ENCODE measurements around the gene PIK3CA.
"Not testable (repeated sequence)": the region's sequence is repeated elsewhere in the genome, so short reads cannot be mapped to it uniquely, and the experiment has no call there.

PIK3CA gene

GRCh38 chr3:179200790-179201189, 52.6 kb downstream of the PIK3CA start:
- DNase-seq (ENCODE audit: low spot score), result no peak

- DNase-seq (ENCODE audit: low spot score), result not testable (repeated sequence)
Measured at GRCh38 chr3:179215550-179215949, 67.4 kb downstream of the PIK3CA start.

DNA sequence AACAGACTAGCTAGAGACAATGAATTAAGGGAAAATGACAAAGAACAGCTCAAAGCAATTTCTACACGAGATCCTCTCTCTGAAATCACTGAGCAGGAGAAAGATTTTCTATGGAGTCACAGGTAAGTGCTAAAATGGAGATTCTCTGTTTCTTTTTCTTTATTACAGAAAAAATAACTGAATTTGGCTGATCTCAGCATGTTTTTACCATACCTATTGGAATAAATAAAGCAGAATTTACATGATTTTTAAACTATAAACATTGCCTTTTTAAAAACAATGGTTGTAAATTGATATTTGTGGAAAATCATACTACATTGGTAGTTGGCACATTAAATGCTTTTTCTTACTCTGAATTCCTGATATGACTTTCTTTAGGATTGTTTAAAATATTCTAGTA, 70.1 kb downstream of the PIK3CA start:
- DNase-seq (ENCODE audit: low spot score), result not testable (repeated sequence)

- no peak for DNase-seq (ENCODE audit: low spot score)
Measured at GRCh38 chr3:179223548-179223947, 75.4 kb downstream of the PIK3CA start.

GRCh38 chr3:179224584-179224983, 76.4 kb downstream of the PIK3CA start:
- no peak for DNase-seq (ENCODE audit: low spot score)

DNA sequence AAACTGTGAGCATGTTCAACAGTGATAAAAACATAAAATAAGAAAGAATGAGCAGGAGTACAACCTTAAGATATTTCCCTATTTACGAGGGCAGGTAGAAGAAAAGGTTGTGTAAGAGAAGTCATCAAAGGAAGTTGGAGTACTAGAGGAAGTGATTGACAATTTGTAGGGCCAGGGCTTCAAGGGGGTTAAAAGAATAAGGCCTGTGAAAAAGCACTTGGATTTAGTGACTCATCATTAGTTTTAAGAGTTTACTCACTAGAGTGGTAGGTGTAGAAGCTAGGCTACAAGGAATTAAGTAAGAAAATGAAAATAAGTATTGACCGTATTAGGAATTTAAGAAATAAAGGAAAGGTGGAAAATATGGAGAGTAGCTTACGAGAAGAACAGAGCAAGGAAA, 79.2 kb downstream of the PIK3CA start:
- no peak for DNase-seq (ENCODE audit: low spot score)

GRCh38 chr3:179229177-179229576, 81.0 kb downstream of the PIK3CA start:
- no peak for DNase-seq (ENCODE audit: low spot score)

GRCh38 chr3:179233043-179233442, 84.9 kb downstream of the PIK3CA start:
- no peak for DNase-seq (ENCODE audit: low spot score)

- DNase-seq (ENCODE audit: low spot score), result no peak
Measured at GRCh38 chr3:179234199-179234598, 86.0 kb downstream of the PIK3CA start.

GRCh38 chr3:179236669-179237301, 88.6 kb downstream of the PIK3CA start:
- DNase-seq (ENCODE audit: low spot score), result no peak

DNA sequence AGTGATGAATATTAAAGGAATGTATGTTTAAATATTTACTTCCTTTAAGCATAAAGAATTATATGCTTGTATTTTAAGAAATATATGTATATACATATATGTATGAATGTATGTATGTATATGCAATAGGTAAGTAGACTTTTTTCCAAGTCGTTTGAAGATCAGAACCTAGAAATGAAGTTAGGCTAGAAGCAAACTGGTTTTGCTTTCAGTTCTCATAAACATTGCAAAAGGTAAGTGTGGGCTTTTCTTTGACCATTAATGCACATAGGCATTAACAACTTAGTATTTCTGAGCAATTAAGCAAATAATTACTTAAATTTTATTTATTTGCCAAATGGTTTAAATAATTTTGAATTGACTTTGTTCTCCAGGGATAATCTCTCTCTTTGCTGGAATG, 92.1 kb downstream of the PIK3CA start:
- DNase-seq (ENCODE audit: low spot score), result not testable (repeated sequence)

GRCh38 chr3:179242859-179243258, 94.7 kb downstream of the PIK3CA start:
- DNase-seq (ENCODE audit: low spot score), result not testable (repeated sequence)

GRCh38 chr3:179244878-179245277, 96.7 kb downstream of the PIK3CA start:
- no peak for DNase-seq (ENCODE audit: low spot score)

DNA sequence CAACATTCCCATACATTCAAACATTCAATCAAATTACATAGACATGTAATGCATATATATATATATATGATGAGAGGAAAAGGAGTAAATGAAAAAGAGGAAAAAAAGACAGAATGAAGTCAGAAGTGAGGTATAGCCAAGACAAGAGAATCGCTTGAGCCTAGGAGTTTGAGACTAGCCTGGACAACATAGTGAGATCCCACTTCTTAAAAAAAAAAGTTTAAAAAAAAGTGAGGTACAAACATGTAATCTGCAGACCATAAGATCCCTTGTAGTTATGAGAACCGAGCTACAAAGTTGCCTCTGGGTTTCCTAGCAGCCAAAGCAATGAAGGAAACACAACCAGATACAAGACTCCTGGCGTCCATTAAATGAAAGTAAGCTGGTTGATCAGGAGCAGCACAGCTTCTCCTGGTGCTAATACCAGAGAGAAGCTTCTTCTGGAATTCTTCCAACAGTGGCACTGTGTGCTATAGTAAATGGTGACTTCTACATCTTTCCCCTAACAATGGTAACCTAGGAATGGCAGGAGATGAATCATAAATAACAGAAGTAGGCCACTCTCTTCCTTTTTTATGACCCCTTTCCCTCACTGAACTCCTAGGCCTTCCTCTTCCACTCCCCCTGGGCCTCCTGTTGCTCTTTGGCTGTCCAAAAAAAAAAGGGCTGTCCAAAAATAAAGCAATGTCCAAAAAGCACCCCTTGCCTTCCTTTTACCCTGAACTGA, 99.3 kb downstream of the PIK3CA start:
- DNase-seq (ENCODE audit: low spot score), result no peak

GRCh38 chr3:179250803-179251476, 102.8 kb downstream of the PIK3CA start, which contains the start of gene KCNMB3:
TSS of gene KCNMB3 (minus strand) at chr3:179251114. CDS start at chr3:179250990, 124 bp downstream.
- no peak for DNase-seq (ENCODE audit: low spot score)

DNA sequence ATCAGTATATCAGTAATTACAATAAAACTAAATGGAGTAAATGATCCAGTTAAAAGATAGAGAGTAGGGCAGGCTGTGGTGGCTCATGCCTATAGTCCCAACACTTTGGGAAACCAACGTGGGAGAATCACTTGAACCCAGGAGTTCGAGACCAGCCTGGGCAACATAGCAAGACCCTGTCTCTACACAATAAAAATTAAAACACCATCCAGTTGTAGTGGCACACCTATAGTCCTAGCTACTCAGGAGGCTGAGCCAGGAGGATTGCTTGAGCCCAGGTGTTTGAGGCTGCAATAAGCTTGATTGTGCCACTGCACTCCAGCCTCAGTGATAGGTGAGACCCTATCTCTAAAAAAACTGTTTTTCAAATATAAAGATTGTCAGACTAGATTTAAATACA, 108.7 kb downstream of the PIK3CA start:
- DNase-seq (ENCODE audit: low spot score), result no peak

DNA sequence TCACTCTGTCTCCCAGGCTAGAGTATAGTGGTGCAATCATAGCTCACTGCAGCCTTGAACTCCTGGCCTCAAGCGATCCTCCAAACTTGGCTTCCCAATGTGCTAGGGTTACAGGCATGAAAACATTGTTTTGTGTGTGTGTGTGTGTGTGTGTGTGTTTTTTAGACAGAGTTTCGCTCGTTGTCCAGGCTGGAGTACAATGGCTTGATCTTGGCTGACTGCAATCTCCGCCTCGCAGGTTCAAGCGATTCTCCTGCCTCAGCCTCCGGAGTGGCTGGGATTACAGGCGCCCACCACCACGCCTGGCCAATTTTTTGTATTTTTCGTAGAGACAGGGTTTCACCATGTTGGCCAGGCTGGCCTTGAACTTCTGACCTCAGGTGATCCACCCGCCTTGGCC, 109.6 kb downstream of the PIK3CA start:
- not testable (repeated sequence) for DNase-seq (ENCODE audit: low spot score)

DNA sequence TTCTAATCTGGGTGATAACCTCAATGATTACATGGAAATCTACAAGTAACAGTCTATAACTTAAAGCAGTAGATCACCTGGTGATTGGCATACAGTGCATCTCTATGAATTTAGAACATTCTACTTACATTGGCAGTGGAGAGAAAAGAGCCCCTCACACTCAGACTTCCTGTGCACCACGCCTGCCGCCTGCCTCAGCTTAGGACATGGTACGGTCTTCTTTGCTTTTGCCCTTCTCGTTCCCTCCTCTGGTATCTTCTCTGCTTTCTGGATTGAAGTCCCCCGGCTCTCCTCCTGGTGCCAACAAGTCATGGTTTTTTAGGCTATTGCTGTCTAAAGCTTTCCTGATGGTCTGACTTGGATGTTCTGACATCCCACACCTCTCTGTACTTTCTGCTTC, 110.7 kb downstream of the PIK3CA start:
- DNase-seq (ENCODE audit: low spot score), result no peak

DNA sequence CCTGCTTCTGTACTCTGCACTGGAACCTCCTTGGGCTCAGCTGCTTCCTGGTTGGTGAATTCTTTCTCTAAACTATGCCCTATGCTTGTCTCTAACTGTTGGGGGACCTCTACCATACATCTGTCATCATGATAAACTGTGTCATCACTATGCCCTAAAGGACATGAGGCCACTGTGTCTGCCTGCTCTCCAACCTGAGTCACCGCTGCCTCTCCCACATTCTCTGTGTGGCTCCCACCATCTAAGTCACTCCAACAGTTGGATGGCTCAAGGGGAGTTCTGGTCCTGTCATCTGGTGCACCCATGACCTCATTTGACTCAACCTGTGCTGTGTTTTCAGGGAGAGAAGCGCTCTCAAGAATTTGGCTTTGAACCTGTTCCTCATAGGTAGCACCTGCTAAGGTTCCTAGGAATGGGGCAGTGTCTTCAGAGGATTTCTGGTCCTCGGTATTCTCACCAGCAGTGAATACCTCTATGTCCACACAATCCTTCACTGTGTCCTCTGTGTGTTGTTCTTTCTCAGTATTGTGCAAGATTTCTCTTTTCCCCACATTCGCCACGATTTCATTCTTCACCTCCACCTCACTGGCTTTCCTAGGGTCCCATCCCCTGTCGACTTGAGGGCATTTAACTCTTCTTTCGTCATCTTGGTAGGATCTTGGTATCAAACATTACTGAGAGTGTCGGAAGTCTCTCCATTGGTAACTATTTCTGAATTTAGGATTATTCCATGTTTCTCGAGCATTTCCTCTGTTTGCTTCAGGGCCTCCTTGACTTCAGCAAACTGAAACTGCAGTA, 112.0 kb downstream of the PIK3CA start:
- DNase-seq (ENCODE audit: low spot score), result not testable (repeated sequence)

- peak; percentile 84 for DNase-seq (ENCODE audit: low spot score)
Measured at GRCh38 chr3:179260949-179261765, 113.0 kb downstream of the PIK3CA start.

DNA sequence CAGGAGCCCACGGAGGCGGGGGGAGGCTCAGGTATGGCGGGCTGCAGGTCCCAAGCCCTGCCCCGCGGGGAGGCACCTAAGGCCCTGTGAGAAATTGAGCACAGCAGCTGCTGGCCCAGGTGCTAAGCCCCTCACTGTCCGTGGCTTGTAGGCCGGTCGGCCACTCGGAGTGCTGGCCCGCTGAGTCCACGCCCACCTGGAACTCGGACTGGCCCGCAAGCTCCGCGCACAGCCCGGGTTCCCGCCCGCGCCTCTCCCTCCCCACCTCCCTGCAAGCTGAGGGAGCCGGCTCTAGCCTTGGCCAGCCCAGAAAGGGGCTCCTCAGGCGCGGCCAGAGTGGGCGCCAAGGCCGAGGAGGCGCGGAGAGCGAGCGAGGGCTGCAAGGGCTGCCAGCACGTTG, 115.0 kb downstream of the PIK3CA start:
- DNase-seq (ENCODE audit: low spot score), result no peak
